GM19239 (cell line): ENCODE results near the gene RIOK2.
"Not testable (repeated sequence)": the region's sequence is repeated elsewhere in the genome, so short reads cannot be mapped to it uniquely, and the experiment has no call there.

ENCODE experiments used
- DNase-seq: peaks from one replicate; pipeline ENCODE4 v3.0.0; 2011; ENCODE audit warnings: low spot score; ENCODE audit not compliant: insufficient read length
- FAIRE-seq: peaks from 2 replicates; lab custom pipeline; 2011; peaks lifted over from hg19 to GRCh38; lab: Jason Lieb, UNC

RIOK2 gene

DNA sequence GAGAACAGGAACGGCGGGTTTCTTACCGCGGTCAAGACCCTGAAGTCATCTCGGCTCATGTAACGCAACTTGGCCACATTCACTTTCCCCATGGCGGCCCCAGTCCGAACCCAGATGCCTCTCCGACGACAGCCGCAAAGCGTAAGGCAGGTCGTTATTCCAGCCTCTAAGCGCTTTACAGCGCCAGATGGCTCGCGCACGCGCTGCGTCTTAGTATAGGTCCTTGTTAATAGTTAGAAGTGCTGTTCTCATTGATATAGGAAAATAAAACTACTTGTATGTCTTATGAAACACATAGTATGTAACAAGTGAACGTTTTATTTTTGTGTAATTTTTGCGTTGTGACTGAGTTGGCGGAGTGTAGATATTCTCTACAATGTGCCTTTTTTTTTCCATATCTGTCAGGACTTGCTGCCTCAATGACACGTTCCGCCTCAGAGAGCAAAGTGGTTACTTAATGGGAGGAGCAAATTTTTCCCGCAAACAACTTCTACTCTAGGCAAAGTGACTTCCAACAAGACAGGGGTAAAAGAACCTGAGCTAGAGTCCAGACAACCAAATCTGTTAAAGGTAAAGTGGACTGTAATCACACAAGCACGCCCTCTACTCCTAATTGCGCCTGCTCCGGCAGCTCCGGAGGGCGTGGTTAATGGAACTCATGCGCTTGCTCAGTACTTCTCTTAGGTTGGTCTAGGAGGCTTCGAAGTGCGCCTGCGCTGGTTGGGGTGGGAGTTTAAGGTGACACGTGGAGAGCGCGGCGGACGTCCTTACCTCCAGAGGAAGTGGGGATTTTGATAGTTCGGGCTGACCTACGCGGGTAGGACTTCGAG is at the start of gene RIOK2:
RIOK2 (minus strand) TSS at position 148 of the 830 bp plus-strand sequence; CDS start at position 92, 56 bp downstream.
- DNase-seq (peak; percentile 58), FAIRE-seq (peak; percentile 98)

DNA sequence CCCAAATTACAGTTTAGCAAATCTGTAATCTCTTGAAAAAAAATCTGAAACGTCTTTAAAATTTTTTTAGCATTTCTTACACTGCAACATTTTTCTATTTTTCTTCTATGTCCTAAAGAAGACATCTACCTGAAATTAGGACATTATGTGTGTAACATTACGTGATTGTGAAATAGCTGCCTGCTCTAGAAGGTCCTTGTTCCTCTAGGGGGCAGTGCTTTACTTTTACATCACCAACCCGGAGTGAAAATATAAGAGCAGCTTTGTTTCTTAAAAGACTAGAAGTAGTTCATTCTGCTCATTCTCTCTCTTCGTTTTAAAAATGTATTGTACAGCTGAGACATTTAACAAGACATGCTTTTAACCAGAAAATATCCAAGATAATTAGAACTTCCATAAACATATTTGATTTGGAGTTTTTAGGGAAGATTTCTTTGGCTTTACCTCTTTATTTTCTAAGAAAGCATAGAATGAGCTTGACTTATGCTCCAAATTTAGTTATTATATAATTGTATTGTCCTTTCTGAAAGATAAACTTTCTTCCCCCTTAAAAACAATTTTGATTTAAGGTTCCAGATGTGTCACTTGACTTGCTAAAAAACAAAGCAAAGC is 48.1 kb upstream of the RIOK2 start:
- peak; percentile 88 for FAIRE-seq
- DNase-seq: no peak

- FAIRE-seq: no peak
- DNase-seq: no peak
Measured at GRCh38 chr5:97229688-97230285, 46.7 kb upstream of the RIOK2 start.

GRCh38 chr5:97229196-97229595 is 46.1 kb upstream of the RIOK2 start:
- DNase-seq (no peak), FAIRE-seq (no peak)

GRCh38 chr5:97225222-97225621 is 42.2 kb upstream of the RIOK2 start:
- FAIRE-seq (no peak), DNase-seq (no peak)

- DNase-seq (no peak), FAIRE-seq (no peak)
Measured at GRCh38 chr5:97224112-97224750, 41.2 kb upstream of the RIOK2 start.

- FAIRE-seq: no peak
- DNase-seq: no peak
Measured at GRCh38 chr5:97223596-97223995, 40.5 kb upstream of the RIOK2 start.

GRCh38 chr5:97209343-97209742 is 26.3 kb upstream of the RIOK2 start:
- FAIRE-seq (no peak), DNase-seq (no peak)

GRCh38 chr5:97208714-97209113 is 25.7 kb upstream of the RIOK2 start:
- FAIRE-seq (no peak), DNase-seq (no peak)

- FAIRE-seq: no peak
- DNase-seq: no peak
Measured at GRCh38 chr5:97208184-97208713, 25.2 kb upstream of the RIOK2 start.

GRCh38 chr5:97194366-97194765 is 11.3 kb upstream of the RIOK2 start:
- DNase-seq (no peak), FAIRE-seq (no peak)

DNA sequence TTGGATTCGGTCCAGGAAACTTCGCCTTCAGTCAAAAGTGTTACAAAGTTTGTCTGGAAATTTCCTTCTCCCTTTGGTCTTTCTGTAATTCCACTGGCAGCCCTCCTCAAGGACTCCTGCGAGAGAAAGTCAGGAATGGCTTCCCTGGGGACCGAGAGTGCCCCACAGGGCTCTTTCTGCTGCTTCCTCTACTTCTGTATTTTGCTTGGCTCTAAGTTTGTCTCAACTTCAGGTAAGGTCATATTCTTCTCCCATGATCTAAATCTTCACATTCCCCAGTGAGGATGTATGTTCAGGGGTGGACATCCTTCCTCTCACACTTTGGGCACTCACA is 10.3 kb upstream of the RIOK2 start:
- no peak for FAIRE-seq
- DNase-seq: no peak

DNA sequence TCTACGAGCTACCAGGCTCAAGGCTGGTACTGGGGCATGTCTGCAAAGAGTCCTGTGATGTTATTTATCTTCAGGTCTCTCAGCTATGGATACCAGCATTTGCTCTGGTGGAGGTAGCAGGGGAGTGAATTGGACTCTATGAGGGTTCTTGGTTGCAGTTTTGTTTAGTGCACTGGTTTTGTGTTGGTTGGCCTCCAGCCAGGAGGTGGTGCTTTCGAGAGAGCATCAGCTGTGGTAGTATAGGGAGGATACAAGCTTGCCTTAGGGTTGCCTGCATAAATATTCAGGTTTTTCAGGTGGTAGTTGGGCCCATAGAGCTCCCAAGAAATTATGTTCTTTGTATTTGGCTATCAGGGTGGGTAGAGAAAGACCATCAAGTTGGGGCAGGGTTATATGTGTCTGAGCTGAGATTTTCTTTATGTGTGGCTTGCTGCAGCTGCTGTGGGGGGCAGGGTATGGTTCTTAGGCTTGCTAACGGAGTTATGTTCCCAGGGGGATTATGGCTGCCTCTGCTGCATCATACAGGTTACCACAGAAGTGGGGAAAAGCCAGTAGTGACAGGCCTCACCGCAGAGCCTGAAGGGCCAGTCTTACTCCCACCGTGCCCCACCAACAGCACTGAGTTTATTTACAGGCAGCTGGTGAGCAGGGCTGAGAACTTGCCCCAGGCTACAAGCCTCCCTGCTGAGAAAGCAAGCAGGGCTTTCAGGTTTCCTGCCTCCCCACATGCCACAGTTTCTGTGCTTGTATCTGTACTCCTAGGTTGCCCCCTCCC is 9.7 kb upstream of the RIOK2 start:
- FAIRE-seq (peak; percentile 49), DNase-seq (no peak)

GRCh38 chr5:97191893-97192292 is 8.8 kb upstream of the RIOK2 start:
- no peak for DNase-seq
- FAIRE-seq: no peak

DNA sequence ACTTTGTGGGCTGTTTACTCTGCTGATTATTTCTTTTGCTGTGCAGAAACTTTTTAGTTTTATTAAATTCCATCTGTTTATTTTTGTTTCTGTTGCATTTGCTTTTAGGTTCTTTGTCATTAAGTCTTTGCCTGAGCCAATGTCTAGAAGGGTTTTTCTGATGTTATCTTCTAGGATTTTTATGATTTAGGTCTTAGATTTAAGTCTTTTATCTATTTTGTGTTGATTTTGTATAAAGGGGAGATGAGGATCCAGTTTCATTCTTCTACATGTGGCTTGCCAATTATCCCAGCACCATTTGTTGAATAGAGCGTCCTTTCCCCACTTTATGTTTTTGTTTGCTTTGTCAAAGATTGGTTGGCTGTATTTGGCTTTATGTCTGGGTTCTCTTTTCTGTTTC is 6.5 kb upstream of the RIOK2 start:
- not testable (repeated sequence) for FAIRE-seq

DNA sequence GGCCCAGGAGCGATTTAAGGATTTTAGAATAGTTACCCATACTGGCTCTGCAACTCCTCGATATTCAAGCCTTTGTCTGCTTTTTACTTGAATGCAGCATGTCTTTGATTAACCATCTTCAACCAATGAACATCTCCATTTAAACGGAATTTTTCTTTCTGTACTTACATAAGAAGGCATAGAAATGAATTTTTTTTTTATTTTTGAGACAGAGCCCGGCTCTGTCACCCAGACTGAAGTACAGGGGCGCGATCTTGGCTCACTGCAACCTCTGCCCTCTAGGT is 825 bp upstream of the RIOK2 start:
- DNase-seq (no peak), FAIRE-seq (no peak)

More for the DNA sequence above, 6.5 kb upstream of the RIOK2 start:
- not testable (repeated sequence) for DNase-seq

DNA sequence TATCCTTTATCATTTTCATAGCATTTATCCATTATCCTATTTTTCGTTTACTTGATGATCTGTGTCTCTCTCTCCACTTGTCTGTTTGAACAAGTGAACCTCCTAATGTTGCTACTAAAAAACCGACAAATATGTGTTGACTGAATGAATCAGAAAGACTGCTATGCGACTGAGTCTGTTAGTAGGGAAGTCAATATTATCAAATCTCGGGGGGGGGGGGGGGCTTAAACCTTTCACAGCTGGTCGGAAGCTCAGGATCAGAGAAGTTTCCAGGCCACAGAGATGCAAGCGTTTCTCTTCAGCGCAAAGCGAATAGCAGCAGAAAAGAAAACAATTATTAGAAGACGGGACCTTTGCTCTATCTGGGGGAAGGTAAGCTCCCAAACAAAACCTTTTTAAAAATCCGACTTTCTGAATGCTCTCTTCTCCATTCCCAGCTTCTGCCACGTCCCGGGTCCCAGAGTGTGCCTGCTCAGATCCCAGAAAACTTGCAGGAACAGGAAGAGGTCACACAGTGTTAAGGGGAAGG is 412 bp downstream of the RIOK2 start:
- FAIRE-seq (peak; percentile 61), DNase-seq (no peak)

GRCh38 chr5:97181856-97182545 is 1.0 kb downstream of the RIOK2 start:
- FAIRE-seq (peak; percentile 47), DNase-seq (no peak)

DNA sequence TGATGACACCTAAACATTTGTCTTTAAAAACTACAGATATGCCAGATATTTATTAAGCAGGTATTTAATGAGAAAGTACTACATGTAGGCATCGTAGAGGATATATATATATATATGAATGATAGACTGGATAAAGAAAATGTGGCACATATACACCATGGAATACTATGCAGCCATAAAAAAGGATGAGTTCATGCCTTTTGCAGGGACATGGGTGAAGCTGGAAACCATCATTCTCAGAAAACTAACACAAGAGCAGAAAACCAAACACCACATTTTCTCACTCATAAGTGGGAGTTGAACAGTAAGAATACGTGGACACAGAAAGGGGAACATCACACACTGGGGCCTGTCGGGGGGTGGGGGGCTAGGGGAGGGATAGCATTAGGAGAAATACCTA is 3.6 kb downstream of the RIOK2 start:
- DNase-seq, FAIRE-seq: not testable (repeated sequence)
